HepG2 (cell line): Measurements from ENCODE around the gene NKAIN4. TPM values are rescaled to one million over a fixed set of nuclear protein-coding genes. Genes with fewer than 3 reads are reported as not detected.

Experiments
- ATAC-seq: fragments of 200-7000 bp; cut with Tn5 transposase; 3 replicates; pipeline ENCODE4 v1.9.1; 2020; ENCODE audit warnings: mild to moderate bottlenecking, moderate library complexity
- BruUV-seq: library from RNA; stranded (reverse); fragments of 400-500 nt; replicated peaks from 2 replicates; lab custom pipeline; 2021; lab: Mats Ljungman, UMichigan
- CTCF ChIA-PET: fragments of 300-600 bp; formaldehyde crosslinking; extraction: SDS; loops from one replicate; lab custom pipeline; 2021; ENCODE audit warnings: low total read pairs, inconsistent platforms, low intra/inter-chr PET ratio; lab: Yijun Ruan, JAX
- POLR2A ChIA-PET: fragments of 350-600 bp; sonication (Branson Sonifier 250); formaldehyde crosslinking; loops from one replicate; lab custom pipeline; 2020; ENCODE audit warnings: antibody characterized with exemption, inconsistent platforms; lab: Yijun Ruan, JAX
- DNase-seq: peaks from one replicate; pipeline ENCODE4 v3.0.0-alpha.2; 2015; ENCODE audit warnings: low spot score
- FAIRE-seq: peaks from 3 replicates; lab custom pipeline; 2011; peaks lifted over from hg19 to GRCh38; lab: Jason Lieb, UNC
- H2AFZ ChIP-seq: one replicate; pipeline ENCODE4 v1.6.1; 2011; ENCODE audit warnings: low read length, inconsistent platforms
- H3K27ac ChIP-seq: fragments of 300-600 bp; 3 replicates; pipeline ENCODE4 v1.8.0; 2011; ENCODE audit warnings: mixed run types, mild to moderate bottlenecking, mixed read lengths, low read length, inconsistent platforms; ENCODE audit not compliant: insufficient read depth; ENCODE audit errors: extremely low read length
- H3K27me3 ChIP-seq, 2 experiments: fragments of 200-600 bp in 1 of 2; 2 replicates in 1 of 2; 3 replicates in 1 of 2; pipeline versions ENCODE4 v1.6.0 to v1.8.0; 2011; ENCODE audit warnings: low read length in 2 of 2, mild to moderate bottlenecking in 2 of 2, moderate library complexity in 2 of 2, inconsistent platforms in 1 of 2; ENCODE audit not compliant: insufficient read depth in 2 of 2, control insufficient read depth in 1 of 2
- H3K36me3 ChIP-seq, 2 experiments: fragments of 200-600 bp in 1 of 2; replicated peaks in 1 of 2; 2 replicates in 1 of 2; 3 replicates in 1 of 2; pipeline versions ENCODE4 v1.5.1 to v1.8.0; 2011; ENCODE audit warnings: low read length in 2 of 2, inconsistent platforms in 1 of 2; ENCODE audit not compliant: insufficient read depth in 2 of 2, control insufficient read depth in 1 of 2
- H3K4me1 ChIP-seq: 2 replicates; pipeline ENCODE4 v1.5.1; 2012; ENCODE audit warnings: low read length, inconsistent platforms; ENCODE audit not compliant: insufficient read depth
- H3K4me2 ChIP-seq: 2 replicates; pipeline ENCODE4 v1.6.0; 2011; ENCODE audit warnings: low read depth, low read length, inconsistent platforms
- H3K4me3 ChIP-seq, 3 experiments: fragments of 200-600 bp in 1 of 3; sonication (generic), shearing (Covaris generic) in 1 of 3; replicated peaks in 1 of 3; 2 replicates each; pipeline ENCODE4 v1.5.1; 2011 to 2016; ENCODE audit warnings: low read length in 3 of 3, inconsistent platforms in 2 of 3, low read depth in 2 of 3, mild to moderate bottlenecking in 2 of 3, control low read depth in 1 of 3, mixed read lengths in 1 of 3; ENCODE audit not compliant: insufficient read depth in 1 of 3
- H3K79me2 ChIP-seq: one replicate; pipeline ENCODE4 v1.6.1; 2011; ENCODE audit warnings: low read length, inconsistent platforms; ENCODE audit not compliant: insufficient read depth
- H3K9ac ChIP-seq: 2 replicates; pipeline ENCODE4 v1.6.0; 2011; ENCODE audit warnings: mild to moderate bottlenecking, low read depth, low read length, inconsistent platforms; ENCODE audit not compliant: insufficient read depth
- H3K9me3 ChIP-seq: 2 replicates; pipeline ENCODE4 v1.5.1; 2012; ENCODE audit warnings: mild to moderate bottlenecking, low read length
- H4K20me1 ChIP-seq: 2 replicates; pipeline ENCODE4 v1.6.0; 2011; ENCODE audit warnings: inconsistent platforms, mild to moderate bottlenecking, low read length, moderate library complexity; ENCODE audit not compliant: insufficient read depth
- AGO2 ChIP-seq: fragments of 200-400 bp; formaldehyde crosslinking; optimal IDR thresholded peaks from 2 replicates; pipeline ENCODE3; 2017; ENCODE audit warnings: mild to moderate bottlenecking, low read depth, low read length, moderate library complexity
- CENPT ChIP-seq: sonication (generic); formaldehyde crosslinking; IDR thresholded peaks from 2 replicates; pipeline ENCODE4 v1.8.0; 2022; ENCODE audit warnings: low read depth, mild to moderate bottlenecking, moderate library complexity, missing genetic modification reagents
- KLF16 ChIP-seq, 2 experiments: sonication (generic) in 1 of 2; formaldehyde crosslinking in 1 of 2; IDR thresholded peaks; 2 replicates each; pipeline versions ENCODE4 v1.6.1 to v1.8.0; 2016 to 2023; ENCODE audit warnings: missing genetic modification reagents in 2 of 2, missing compliant biosample characterization in 1 of 2
- ONECUT2 ChIP-seq: sonication (generic); formaldehyde crosslinking; IDR thresholded peaks from 2 replicates; pipeline ENCODE4 v1.4.0; 2020; ENCODE audit warnings: missing genetic modification reagents
- PCBP2 ChIP-seq: fragments of 200-400 bp; formaldehyde crosslinking; optimal IDR thresholded peaks from 2 replicates; pipeline ENCODE3; 2018; ENCODE audit warnings: low read length, low read depth; ENCODE audit not compliant: poor library complexity, severe bottlenecking
- POLR2A ChIP-seq, 2 experiments: IDR thresholded peaks; 2 replicates each; pipeline ENCODE4 v1.6.1; 2011; ENCODE audit warnings: low read depth in 2 of 2, low read length in 2 of 2, mild to moderate bottlenecking in 1 of 2, moderate library complexity in 1 of 2; ENCODE audit not compliant: insufficient read depth in 1 of 2
- RBFOX2 ChIP-seq: fragments of 200-400 bp; formaldehyde crosslinking; IDR thresholded peaks from 2 replicates; pipeline ENCODE4 v1.6.1; 2017; ENCODE audit warnings: low read depth, mild to moderate bottlenecking, low read length
- SATB2 ChIP-seq: sonication (generic); formaldehyde crosslinking; IDR thresholded peaks from 2 replicates; pipeline ENCODE4 v1.5.0; 2020; ENCODE audit warnings: missing genetic modification reagents
- SP2 ChIP-seq: sonication (generic); formaldehyde crosslinking; IDR thresholded peaks from 2 replicates; pipeline ENCODE4 v1.5.1; 2020; ENCODE audit warnings: mild to moderate bottlenecking, missing genetic modification reagents
- STAG1 ChIP-seq: sonication (generic); formaldehyde crosslinking; IDR thresholded peaks from 2 replicates; pipeline ENCODE4 v1.4.0; 2020; ENCODE audit warnings: missing genetic modification reagents
- TBX2 ChIP-seq: sonication (generic); formaldehyde crosslinking; IDR thresholded peaks from 2 replicates; pipeline ENCODE4 v1.5.0; 2020; ENCODE audit warnings: missing genetic modification reagents, mild to moderate bottlenecking, borderline replicate concordance
- ZNF614 ChIP-seq: IDR thresholded peaks from 2 replicates; pipeline ENCODE4 v1.6.1; 2018; ENCODE audit warnings: missing biosample characterization, missing genetic modification reagents, inconsistent platforms, borderline replicate concordance
- ZNF781 ChIP-seq: sonication (generic); formaldehyde crosslinking; IDR thresholded peaks from 2 replicates; pipeline ENCODE4 v1.5.1; 2020; ENCODE audit warnings: borderline replicate concordance, mild to moderate bottlenecking, missing genetic modification reagents; ENCODE audit errors: not compliant biosample characterization
- WGBS: methylation state at CpG from one replicate; pipeline ENCODE4 v1.1.6; 2017; ENCODE audit warnings: low lambda C conversion rate; 5-methylcytosine and 5-hydroxymethylcytosine counted together
- in situ Hi-C: cut with HindIII; loops from 2 replicates; pipeline ENCODE4 v1.10.0; 2017; ENCODE audit warnings: low pct_unique_long_range_greater_than_20kb; ENCODE audit not compliant: extremely low pct_ligation_motif_present
- intact Hi-C: fragments of 100-400 bp; cut with micrococcal nuclease; formaldehyde crosslinking; loops from one replicate; pipeline ENCODE4 v1.10.0; 2022; ENCODE audit not compliant: unreplicated experiment
- polyA plus RNA-seq, 8 experiments: library from polyadenylated mRNA; depleted of rRNA in 3 of 8; stranded (reverse) in 7 of 8; unstranded in 1 of 8; fragments of >200 nt; fragmentation: Illumina TruSeq in 4 of 8; extraction: Trizol in 4 of 8; gene quantifications; 2 replicates each; pipeline versions ENCODE4 v1.2.1 to v1.2.3, GENCODE V29; 2011 to 2016; ENCODE audit warnings: low read depth in 4 of 8, missing spikeins in 1 of 8, mixed read lengths in 1 of 8; ENCODE audit not compliant: insufficient read depth in 1 of 8
- total RNA-seq, 5 experiments: library from RNA; depleted of rRNA; stranded (reverse); fragments of >200 nt; fragmentation: Illumina TruSeq; extraction: Trizol; gene quantifications; 2 replicates each; pipeline ENCODE4 v1.2.3, GENCODE V29; 2016; ENCODE audit warnings: low read depth in 1 of 5
- TF ChIP-seq, protein P1 (sequence below): sonication (generic); formaldehyde crosslinking; IDR thresholded peaks from 2 replicates; pipeline ENCODE4 v1.9.0; 2022; ENCODE audit warnings: missing genetic modification reagents, mild to moderate bottlenecking, borderline replicate concordance

Gene NKAIN4
- total and polyA plus RNA-seq, 2 of the 13 experiments (the other 11 are each of a cell fraction or from before 2014, with no cell fraction given): not detected

DNA sequence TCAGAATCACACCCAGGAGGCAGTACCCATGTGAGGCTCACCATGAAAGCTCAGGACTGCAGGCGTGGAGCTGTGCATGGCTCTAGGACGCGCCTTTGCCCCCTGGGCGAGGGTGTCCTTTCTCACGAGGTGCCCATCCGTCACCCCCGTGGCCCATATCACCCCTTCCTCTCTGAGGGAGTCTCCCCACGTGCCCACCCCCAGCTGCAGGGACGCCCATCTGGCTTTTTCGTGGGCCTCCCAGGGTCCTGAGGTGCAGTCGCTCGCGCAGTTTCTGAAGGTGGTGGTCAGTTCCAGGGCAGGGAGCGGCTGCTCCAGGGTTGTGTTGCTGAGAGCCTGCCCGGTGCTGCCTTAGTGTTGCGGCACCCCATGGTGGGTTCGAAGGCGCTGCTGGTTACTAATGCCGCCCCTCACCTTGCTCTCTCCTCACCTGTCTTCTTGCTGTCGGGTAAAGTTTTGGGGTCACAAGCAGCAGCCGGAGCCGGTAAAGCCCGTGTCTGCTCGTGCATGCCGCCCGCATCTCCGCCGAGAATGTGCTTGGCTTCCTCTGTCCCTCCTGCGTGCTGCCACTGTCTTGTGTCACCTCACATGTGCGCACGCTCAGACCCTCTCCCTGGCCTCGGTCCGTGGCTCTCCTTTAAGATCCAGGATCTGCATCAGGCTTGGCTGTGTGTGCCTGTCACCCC lies 29.3 kb upstream of the NKAIN4 start (continued):
- TF ChIP-seq RBFOX2 (peak; percentile 40; the same call in 1 of the 2 replicates), POLR2A (IDR thresholded peaks at IDR 0.05; ENCODE audit: insufficient read depth in 1 of 2, low read depth in 2 of 2, low read length in 2 of 2) (peak in 1 of 2 experiments; percentile 35; a peak in 2 of 4 replicates), CENPT (CRISPR knock-in tag) (peak; percentile 38; the same call in 1 of the 2 replicates), TBX2 (no peak), ZNF781 (CRISPR knock-in tag) (no peak), SP2 (CRISPR knock-in tag) (peak; percentile 44; the same call in 1 of the 2 replicates)
- TF ChIP-seq, protein P1, sequence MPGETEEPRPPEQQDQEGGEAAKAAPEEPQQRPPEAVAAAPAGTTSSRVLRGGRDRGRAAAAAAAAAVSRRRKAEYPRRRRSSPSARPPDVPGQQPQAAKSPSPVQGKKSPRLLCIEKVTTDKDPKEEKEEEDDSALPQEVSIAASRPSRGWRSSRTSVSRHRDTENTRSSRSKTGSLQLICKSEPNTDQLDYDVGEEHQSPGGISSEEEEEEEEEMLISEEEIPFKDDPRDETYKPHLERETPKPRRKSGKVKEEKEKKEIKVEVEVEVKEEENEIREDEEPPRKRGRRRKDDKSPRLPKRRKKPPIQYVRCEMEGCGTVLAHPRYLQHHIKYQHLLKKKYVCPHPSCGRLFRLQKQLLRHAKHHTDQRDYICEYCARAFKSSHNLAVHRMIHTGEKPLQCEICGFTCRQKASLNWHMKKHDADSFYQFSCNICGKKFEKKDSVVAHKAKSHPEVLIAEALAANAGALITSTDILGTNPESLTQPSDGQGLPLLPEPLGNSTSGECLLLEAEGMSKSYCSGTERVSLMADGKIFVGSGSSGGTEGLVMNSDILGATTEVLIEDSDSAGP (CRISPR knock-in tag): 0 out of 2 replicates have a peak, but pooled peaks have one; percentile 27
- TF ChIP-seq, all 625 proteins: peak for 7

DNA sequence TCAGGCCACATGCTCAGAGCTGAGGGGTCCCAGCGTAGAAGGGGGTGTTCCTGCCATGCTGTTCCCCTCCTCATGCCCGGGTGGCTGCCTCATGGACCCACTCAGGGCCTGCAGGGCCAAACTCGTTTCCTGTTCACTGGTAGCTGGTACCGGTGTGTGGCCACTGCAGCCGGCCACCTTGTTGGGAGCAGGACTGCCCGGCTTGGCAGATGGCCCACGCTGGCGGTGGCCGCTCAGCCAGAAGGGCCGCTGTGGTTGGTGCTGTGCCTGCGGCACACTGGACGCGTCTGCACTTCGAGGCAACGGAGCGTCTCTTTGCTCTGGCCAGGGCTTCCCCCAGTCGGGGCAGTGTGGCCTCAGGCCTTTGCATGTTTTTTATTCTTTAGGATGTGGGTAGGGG lies 28.7 kb upstream of the NKAIN4 start:
- H4K20me1 ChIP-seq: no peaks in the 10 kb centered on the region; the same call in 1 of the 2 replicates
- no peak overlapping the region for H3K9ac ChIP-seq
- ChIA-PET POLR2A (interaction anchor here (1.5 kb wide), 1 partner anchor 10 kb away, joined by 4 read pairs; the partner anchor contains the start of gene ARFGAP1), CTCF (no interaction called here)
- H3K27ac ChIP-seq: no peak overlapping the region
- no peak overlapping the region for H3K4me2 ChIP-seq
- FAIRE-seq: no peak
- H3K4me3 ChIP-seq: no peak overlapping the region
- no peaks in the 10 kb centered on the region for H3K9me3 ChIP-seq
- H3K36me3 ChIP-seq: peaks cover 46 to 76% of the 10 kb centered on the region in 2 experiments
- H3K4me1 ChIP-seq: no peaks in the 10 kb centered on the region
- no peak for ATAC-seq
- intact Hi-C loops: no loop called here
- H2AFZ ChIP-seq: no peak overlapping the region
- H3K79me2 ChIP-seq: no peaks in the 10 kb centered on the region
- no peak for DNase-seq
- TF ChIP-seq PCBP2 (no peak), SATB2 (no peak), ONECUT2 (CRISPR knock-in tag) (no peak), POLR2A (IDR thresholded peaks at IDR 0.05; ENCODE audit: insufficient read depth in 1 of 2, low read depth in 2 of 2, low read length in 2 of 2) (0 out of 4 replicates have a peak, but pooled peaks of 1 of the 2 experiments have one; percentile 4), AGO2 (peak; percentile 9), STAG1 (CRISPR knock-in tag) (no peak), KLF16 (CRISPR knock-in tag; IDR thresholded peaks at IDR 0.05) (no peak), ZNF614 (CRISPR knock-in tag) (no peak)
- in situ Hi-C loops: no loop called here
- H3K27me3 ChIP-seq: no peaks in the 10 kb centered on the region
- BruUV-seq: no TSS peak
- WGBS: 100% methylated on average over 9 of the region's 17 CpGs
